BLaER1 treated with 17β-estradiol and CSF1 and Interleukin-3, amounts not matched to agents 10 nM and 100 nM (cell line): ENCODE measurements around the gene CREB3L4.
"Not testable (repeated sequence)": the region's sequence is repeated elsewhere in the genome, so short reads cannot be mapped to it uniquely, and the experiment has no call there.

Source experiments
- H3K27ac ChIP-seq, 11 experiments: shearing (Covaris generic); formaldehyde crosslinking; 2 replicates each; pipeline ENCODE4 v1.8.1; 2022
- H3K27me3 ChIP-seq, 11 experiments: shearing (Covaris generic); formaldehyde crosslinking; 2 replicates each; pipeline ENCODE4 v1.8.1; 2022
- H3K36me3 ChIP-seq, 11 experiments: shearing (Covaris generic); formaldehyde crosslinking; 2 replicates each; pipeline ENCODE4 v1.8.1; 2022
- H3K4me1 ChIP-seq, 10 experiments: shearing (Covaris generic); formaldehyde crosslinking; 2 replicates each; pipeline ENCODE4 v1.8.1; 2022
- H3K4me2 ChIP-seq, 11 experiments: shearing (Covaris generic); formaldehyde crosslinking; 2 replicates each; pipeline ENCODE4 v1.8.1; 2022
- H3K4me3 ChIP-seq, 10 experiments: shearing (Covaris generic); formaldehyde crosslinking; 2 replicates each; pipeline ENCODE4 v1.8.1; 2022
- H3K9ac ChIP-seq, 11 experiments: shearing (Covaris generic); formaldehyde crosslinking; 2 replicates each; pipeline ENCODE4 v1.8.1; 2022
- H3K9me3 ChIP-seq, 11 experiments: shearing (Covaris generic); formaldehyde crosslinking; replicated peaks in 1 of 11; 2 replicates each; pipeline ENCODE4 v1.8.1; 2022
- H4K20me1 ChIP-seq, 11 experiments: shearing (Covaris generic); formaldehyde crosslinking; 2 replicates each; pipeline ENCODE4 v1.8.1; 2022
- Cebpa-rat ChIP-seq, 11 experiments: shearing (Covaris generic); IDR thresholded peaks; 2 replicates each; pipeline ENCODE4 v1.8.1; 2022

The CREB3L4 gene

GRCh38 chr1:153995202-153995601, 27.5 kb downstream of the CREB3L4 start:
- peaks cover 37 to 50% (median 46%) of the 10 kb centered on the region in 11 experiments for H3K36me3 ChIP-seq
- TF ChIP-seq Cebpa-rat (IDR thresholded peaks at IDR 0.05): no peak
- H3K4me2 ChIP-seq: no peak overlapping the region
- H3K9me3 ChIP-seq: no peaks in the 10 kb centered on the region
- no peak overlapping the region for H3K27ac ChIP-seq
- no peaks in the 10 kb centered on the region for H3K27me3 ChIP-seq
- no peak overlapping the region for H3K9ac ChIP-seq
- no peak overlapping the region for H3K4me3 ChIP-seq
- H3K4me1 ChIP-seq: peaks cover 18 to 37% (median 26%) of the 10 kb centered on the region in 10 experiments
- H4K20me1 ChIP-seq: peaks cover 15 to 49% (median 34%) of the 10 kb centered on the region in 11 experiments; a peak in 16 of 22 replicates

GRCh38 chr1:153995640-153996039, 27.9 kb downstream of the CREB3L4 start:
- no peak overlapping the region for H3K4me2 ChIP-seq
- no peak overlapping the region for H3K27ac ChIP-seq
- no peaks in the 10 kb centered on the region for H3K27me3 ChIP-seq
- no peak overlapping the region for H3K9ac ChIP-seq
- peaks cover 15 to 49% (median 34%) of the 10 kb centered on the region in 11 experiments; a peak in 16 of 22 replicates for H4K20me1 ChIP-seq
- TF ChIP-seq Cebpa-rat (IDR thresholded peaks at IDR 0.05): no peak
- H3K4me3 ChIP-seq: no peak overlapping the region
- peaks cover 37 to 50% (median 46%) of the 10 kb centered on the region in 11 experiments for H3K36me3 ChIP-seq
- peaks cover 17 to 39% (median 26%) of the 10 kb centered on the region in 10 experiments for H3K4me1 ChIP-seq
- no peaks in the 10 kb centered on the region for H3K9me3 ChIP-seq

- not testable (repeated sequence) for H3K27me3 ChIP-seq, H3K4me3 ChIP-seq, H3K9me3 ChIP-seq, H3K27ac ChIP-seq, H3K4me2 ChIP-seq, H3K9ac ChIP-seq
- H3K36me3 ChIP-seq: peaks cover 34 to 42% (median 40%) of the 10 kb centered on the region in 11 experiments
- H4K20me1 ChIP-seq: peaks cover 12 to 47% (median 30%) of the 10 kb centered on the region in 11 experiments; a peak in 16 of 22 replicates
- peaks cover 11 to 36% (median 22%) of the 10 kb centered on the region in 10 experiments for H3K4me1 ChIP-seq
These were observed 29.2 kb downstream of the CREB3L4 start for GRCh38 chr1:153996882-153997281.

- peaks cover 0 to 7% (median 0%) of the 10 kb centered on the region in 10 experiments; a peak in 4 of 20 replicates for H3K4me1 ChIP-seq
- no peak for TF ChIP-seq Cebpa-rat (IDR thresholded peaks at IDR 0.05)
These were observed 32.7 kb downstream of the CREB3L4 start for GRCh38 chr1:154000420-154000819.

GRCh38 chr1:154006136-154006535, 38.4 kb downstream of the CREB3L4 start:
- Histone ChIP-seq H4K20me1 (no peaks in the 10 kb centered on the region), H3K36me3 (peaks cover 0 to 3% (median 0%) of the 10 kb centered on the region in 11 experiments; a peak in 1 of 22 replicates), H3K27ac (no peak overlapping the region), H3K9ac (no peak overlapping the region), H3K9me3 (no peaks in the 10 kb centered on the region), H3K4me2 (no peak overlapping the region), H3K4me1 (no peaks in the 10 kb centered on the region), H3K27me3 (no peaks in the 10 kb centered on the region), H3K4me3 (no peak overlapping the region)
- no peak for TF ChIP-seq Cebpa-rat (IDR thresholded peaks at IDR 0.05)

More at GRCh38 chr1:154000420-154000819, 32.7 kb downstream of the CREB3L4 start:
- no peaks in the 10 kb centered on the region for H3K9me3 ChIP-seq
- H3K27me3 ChIP-seq: no peaks in the 10 kb centered on the region
- H3K36me3 ChIP-seq: peaks cover under 1 to 7% (median 5%) of the 10 kb centered on the region in 11 experiments; a peak in 14 of 22 replicates
- no peak overlapping the region for H3K4me3 ChIP-seq
- peaks cover 0 to 11% (median 0%) of the 10 kb centered on the region in 11 experiments; a peak in 3 of 22 replicates for H4K20me1 ChIP-seq
- no peak overlapping the region for H3K9ac ChIP-seq
- no peak overlapping the region for H3K27ac ChIP-seq
- H3K4me2 ChIP-seq: no peak overlapping the region; a peak in 2 of 22 replicates

GRCh38 chr1:154012129-154012528, 44.4 kb downstream of the CREB3L4 start:
- Histone ChIP-seq H4K20me1 (no peaks in the 10 kb centered on the region), H3K9me3 (no peaks in the 10 kb centered on the region), H3K4me2 (no peak overlapping the region), H3K4me3 (no peak overlapping the region), H3K36me3 (no peaks in the 10 kb centered on the region), H3K27me3 (no peaks in the 10 kb centered on the region), H3K27ac (no peak overlapping the region), H3K9ac (no peak overlapping the region), H3K4me1 (no peaks in the 10 kb centered on the region; a peak in 1 of 20 replicates)
- TF ChIP-seq Cebpa-rat (IDR thresholded peaks at IDR 0.05): no peak

- not testable (repeated sequence) for H3K4me1 ChIP-seq, H4K20me1 ChIP-seq, H3K9ac ChIP-seq, H3K4me2 ChIP-seq, H3K9me3 ChIP-seq, H3K4me3 ChIP-seq, H3K36me3 ChIP-seq, H3K27me3 ChIP-seq, H3K27ac ChIP-seq
These were observed 44.8 kb downstream of the CREB3L4 start for GRCh38 chr1:154012543-154012942.

GRCh38 chr1:154014154-154014907, 46.6 kb downstream of the CREB3L4 start:
- Histone ChIP-seq H3K27ac (no peak overlapping the region), H4K20me1 (no peaks in the 10 kb centered on the region), H3K4me2 (no peak overlapping the region)

GRCh38 chr1:154019269-154019668, 51.6 kb downstream of the CREB3L4 start:
- Histone ChIP-seq H3K4me2 (no peak overlapping the region), H3K9ac (no peak overlapping the region), H3K9me3 (no peaks in the 10 kb centered on the region), H4K20me1 (no peaks in the 10 kb centered on the region), H3K36me3 (no peaks in the 10 kb centered on the region), H3K4me3 (no peak overlapping the region), H3K4me1 (no peaks in the 10 kb centered on the region; a peak in 1 of 20 replicates), H3K27ac (no peak overlapping the region), H3K27me3 (no peaks in the 10 kb centered on the region)
- no peak for TF ChIP-seq Cebpa-rat (IDR thresholded peaks at IDR 0.05)

More at GRCh38 chr1:154014154-154014907, 46.6 kb downstream of the CREB3L4 start:
- H3K4me1 ChIP-seq: no peaks in the 10 kb centered on the region; a peak in 1 of 20 replicates
- H3K36me3 ChIP-seq: no peaks in the 10 kb centered on the region
- no peak for TF ChIP-seq Cebpa-rat (IDR thresholded peaks at IDR 0.05)
- no peak overlapping the region for H3K9ac ChIP-seq
- no peaks in the 10 kb centered on the region for H3K27me3 ChIP-seq
- H3K9me3 ChIP-seq: no peaks in the 10 kb centered on the region
- no peak overlapping the region for H3K4me3 ChIP-seq

- Histone ChIP-seq H3K27me3 (no peaks in the 10 kb centered on the region), H3K4me2 (no peak overlapping the region), H3K9me3 (no peaks in the 10 kb centered on the region), H4K20me1 (no peaks in the 10 kb centered on the region), H3K27ac (no peak overlapping the region), H3K4me3 (no peak overlapping the region), H3K36me3 (no peaks in the 10 kb centered on the region), H3K9ac (no peak overlapping the region), H3K4me1 (no peaks in the 10 kb centered on the region)
- TF ChIP-seq Cebpa-rat (IDR thresholded peaks at IDR 0.05): no peak
These were observed 52.2 kb downstream of the CREB3L4 start for GRCh38 chr1:154019940-154020339.
